ENCODE measurements around the gene USP11. TPM values are rescaled to one million over a fixed set of nuclear protein-coding genes. Genes with fewer than 3 reads are reported as not detected.

The USP11 gene
- total and polyA plus RNA-seq, 2 of the 4 experiments (the other 2 are of a cell fraction): 33.5 to 59.7 TPM

- H3K79me1 ChIP-seq (ENCODE audit: low read depth in 1 of 2, low read length in 2 of 2): peaks cover 0 to 34% of the 10 kb centered on the region in 2 experiments; a peak in 2 of 4 replicates
- WGBS, 2 experiments (ENCODE audit: extremely low coverage in 2 of 2, insufficient read length in 1 of 2): 9% methylated on average over 17 of the region's 31 CpGs; no CpG with 5 or more reads in 1 of the 2 experiments
These were observed 14.9 kb upstream of the USP11 start for GRCh38 chrX:47217852-47218279.

More at GRCh38 chrX:47217852-47218279, 14.9 kb upstream of the USP11 start:
- intact Hi-C loops (cut with micrococcal nuclease) (loop anchor here (1.0 kb wide), 2 partner anchors 94 to 166 kb away; no protein-coding TSS in a partner anchor), in situ Hi-C loops (cut with MboI; ENCODE audit: low sequenced_read_pairs) (loop anchor here (25.0 kb wide), 1 partner anchor 419 kb away; the partner anchor contains the start of gene CFP), dilution Hi-C loops (cut with HindIII; ENCODE audit: low sequenced_read_pairs, unreplicated experiment) (no loop called here)
- peak; percentile 86 for ATAC-seq (ENCODE audit: low read depth)
- Histone ChIP-seq H3K14ac (replicated peaks; ENCODE audit: low read depth, low read length) (peak overlapping the region; percentile 98), H2AK9ac (replicated peaks; ENCODE audit: low read depth, low read length, poor library complexity) (peak overlapping the region; percentile 95), H2BK120ac (ENCODE audit: low read depth, low read length) (peak overlapping the region; percentile 93), H3K27ac (ENCODE audit: insufficient read depth, low read length) (peak overlapping the region; percentile 94), H3K4me1 (ENCODE audit: control insufficient read depth, insufficient read depth, low read length) (peaks cover 10% of the 10 kb centered on the region; the same call in 1 of the 2 replicates), H4K91ac (ENCODE audit: insufficient read depth, low read depth, low read length) (peak overlapping the region; percentile 80), H3K18ac (ENCODE audit: low read depth, low read length) (peak overlapping the region; percentile 51), H2AFZ (replicated peaks; ENCODE audit: low read length, poor library complexity) (peak overlapping the region; percentile 93), H3K4ac (ENCODE audit: low read depth, low read length) (peak overlapping the region; percentile 96), H4K5ac (ENCODE audit: low read depth, low read length) (peak overlapping the region; percentile 72), H2BK15ac (ENCODE audit: low read depth, low read length) (peak overlapping the region; percentile 97; the same call in 1 of the 3 replicates), H3K9me1 (ENCODE audit: insufficient read depth, low read length) (peaks cover 26% of the 10 kb centered on the region), H2AK5ac (ENCODE audit: low read depth, low read length) (no peak overlapping the region), H3K27me3 (ENCODE audit: control insufficient read depth, insufficient read depth, low read length) (no peaks in the 10 kb centered on the region), H3K36me3 (ENCODE audit: control insufficient read depth, insufficient read depth, low read length) (peaks cover 33% of the 10 kb centered on the region), H3K9me3 (ENCODE audit: control insufficient read depth, insufficient read depth, low read length) (no peaks in the 10 kb centered on the region), H4K20me1 (ENCODE audit: insufficient read depth, low read length) (peaks cover 83% of the 10 kb centered on the region), H2BK5ac (ENCODE audit: low read depth, low read length, poor library complexity, severe bottlenecking) (peak overlapping the region; percentile 89), H3K4me3 (ENCODE audit: insufficient read depth, low read depth, low read length) (peak overlapping the region; percentile 54), H3K56ac (ENCODE audit: extremely low read depth, insufficient read depth, low read length) (peak overlapping the region; percentile 90; the same call in 1 of the 2 replicates), H2BK20ac (ENCODE audit: low read depth, low read length) (peak overlapping the region; percentile 84), H4K8ac (ENCODE audit: low read depth in 2 of 2, low read length in 2 of 2) (peak overlapping the region; percentile 76 to 85; a peak in 3 of 4 replicates), H3K9ac (ENCODE audit: low read depth, low read length) (peak overlapping the region; percentile 84), H3K23ac (ENCODE audit: low read depth, low read length) (peak overlapping the region; percentile 89), H3K4me2 (ENCODE audit: low read depth, low read length) (peak overlapping the region; percentile 82)
- peak; percentile 98 for DNase-seq
- TF ChIP-seq NFE2L2 (IDR thresholded peaks at IDR 0.05; ENCODE audit: low read depth, low read length) (no peak), MXI1 (IDR thresholded peaks at IDR 0.05; ENCODE audit: borderline replicate concordance, low read depth, low read length) (peak; percentile 32; the same call in 1 of the 2 replicates), MAZ (IDR thresholded peaks at IDR 0.05; ENCODE audit: borderline replicate concordance, low read depth, low read length) (peak; percentile 86; the same call in 1 of the 2 replicates)
- no TSS peak for BruUV-seq (replicated peaks)
- ChIA-PET POLR2A (ENCODE audit: unreplicated experiment) (interaction anchor here (1.1 kb wide), 1 partner anchor 16 kb away, joined by 4 read pairs; no protein-coding TSS in a partner anchor), CTCF (no interaction called here)

Data from IMR-90 (cell line).